HFF-Myc (cell line): ENCODE measurements around the gene GREB1.

Experiments used
- DNase-seq: peaks from one replicate; pipeline ENCODE4 v3.0.0-alpha.2; 2011; ENCODE audit warnings: low read depth; ENCODE audit errors: extremely low read depth
- H3K4me3 ChIP-seq: replicated peaks from 2 replicates; pipeline ENCODE4 v1.5.1; 2011; ENCODE audit warnings: low read depth, mild to moderate bottlenecking, control low read depth, low read length
- CTCF ChIP-seq: IDR thresholded peaks from 2 replicates; pipeline ENCODE4 v1.5.1; 2012; ENCODE audit warnings: mild to moderate bottlenecking, low read depth, low read length, control low read depth; ENCODE audit errors: missing control alignments

GREB1 gene

GRCh38 chr2:11677136-11678055 lies 143.6 kb downstream of the GREB1 start:
- TF ChIP-seq CTCF, result no peak
- no peak overlapping the region for H3K4me3 ChIP-seq
- DNase-seq, result no peak

- no peak for TF ChIP-seq CTCF
- DNase-seq, result no peak
- H3K4me3 ChIP-seq, result no peak overlapping the region
Observed at GRCh38 chr2:11678306-11678960, 144.6 kb downstream of the GREB1 start.

- TF ChIP-seq CTCF, result no peak
- H3K4me3 ChIP-seq, result no peak overlapping the region
- no peak for DNase-seq
Observed at GRCh38 chr2:11679016-11679415, 145.2 kb downstream of the GREB1 start.

DNA sequence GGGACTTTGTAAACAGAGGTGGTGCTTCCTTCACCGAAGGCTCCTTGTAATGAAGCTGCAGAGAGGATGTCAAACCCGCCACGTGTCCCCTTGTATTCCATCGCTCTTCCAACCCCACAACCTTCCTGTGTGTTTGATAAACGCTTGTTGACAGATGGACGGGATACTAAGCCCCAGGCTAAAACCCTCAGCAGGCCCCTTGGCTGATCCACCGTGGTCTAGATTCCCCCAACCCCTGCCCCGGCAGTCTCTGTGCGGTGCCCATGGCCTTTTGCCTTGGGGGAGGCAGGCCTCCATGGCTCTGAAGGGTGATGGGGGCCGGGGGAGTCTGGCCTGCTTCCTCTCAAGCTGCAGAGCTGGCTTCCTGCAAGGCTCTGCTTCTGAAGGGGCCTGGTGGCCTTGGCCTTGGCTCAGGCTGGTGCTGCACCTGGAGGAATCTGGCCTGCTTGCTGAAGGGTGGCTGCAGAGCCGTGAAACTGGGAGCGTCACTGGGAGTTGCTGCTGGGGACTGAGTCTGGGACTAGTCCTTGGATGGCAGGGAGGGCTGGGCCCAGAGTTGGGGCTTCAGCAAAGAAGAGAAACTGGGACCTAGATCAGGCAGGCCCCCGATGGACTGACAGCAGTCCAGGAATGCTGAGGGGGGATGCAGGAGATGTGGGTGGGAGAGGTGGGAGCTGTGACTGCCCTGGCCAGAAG lies 145.8 kb downstream of the GREB1 start:
- no peak for DNase-seq
- TF ChIP-seq CTCF, result no peak
- no peak overlapping the region for H3K4me3 ChIP-seq

GRCh38 chr2:11680182-11680900 lies 146.5 kb downstream of the GREB1 start:
- DNase-seq, result no peak
- TF ChIP-seq CTCF, result no peak
- H3K4me3 ChIP-seq, result no peak overlapping the region

GRCh38 chr2:11680901-11681721 lies 147.3 kb downstream of the GREB1 start:
- DNase-seq, result no peak
- no peak for TF ChIP-seq CTCF
- H3K4me3 ChIP-seq, result no peak overlapping the region
